AG04449 (cell line): ENCODE measurements around the gene FNDC1.

ENCODE experiments used
- CTCF ChIA-PET: fragments of 350-600 bp; formaldehyde crosslinking; extraction: SDS; loops from one replicate; lab custom pipeline; 2021; ENCODE audit warnings: antibody characterized with exemption; lab: Yijun Ruan, JAX
- POLR2A ChIA-PET: fragments of 400-600, 350-600 bp; formaldehyde crosslinking; extraction: SDS; loops from one replicate; lab custom pipeline; 2020; ENCODE audit warnings: antibody characterized with exemption, inconsistent platforms; lab: Yijun Ruan, JAX
- DNase-seq: peaks from one replicate; pipeline ENCODE4 v3.0.0-alpha.2; 2010; ENCODE audit warnings: low read depth, low spot score
- H3K4me3 ChIP-seq: 2 replicates; pipeline ENCODE4 v1.5.1; 2011; ENCODE audit warnings: low read depth, mild to moderate bottlenecking, control low read depth, low read length
- CTCF ChIP-seq: IDR thresholded peaks from one replicate; pipeline ENCODE4 v1.5.1; 2011; ENCODE audit warnings: mild to moderate bottlenecking, moderate library complexity, low read length, control low read depth, inconsistent platforms; ENCODE audit not compliant: insufficient read depth; ENCODE audit errors: missing control alignments

The FNDC1 gene

GRCh38 chr6:159126590-159126989 lies 42.6 kb upstream of the FNDC1 start:
- CTCF ChIA-PET = interaction anchor here (1.2 to 3.1 kb wide), 6 partner anchors 10 to 117 kb away, joined by 4 to 38 read pairs (median 4); no protein-coding TSS in a partner anchor
- no peak overlapping the region for H3K4me3 ChIP-seq
- POLR2A ChIA-PET = no interaction called here
- no peak for DNase-seq
- no peak for TF ChIP-seq CTCF

DNA sequence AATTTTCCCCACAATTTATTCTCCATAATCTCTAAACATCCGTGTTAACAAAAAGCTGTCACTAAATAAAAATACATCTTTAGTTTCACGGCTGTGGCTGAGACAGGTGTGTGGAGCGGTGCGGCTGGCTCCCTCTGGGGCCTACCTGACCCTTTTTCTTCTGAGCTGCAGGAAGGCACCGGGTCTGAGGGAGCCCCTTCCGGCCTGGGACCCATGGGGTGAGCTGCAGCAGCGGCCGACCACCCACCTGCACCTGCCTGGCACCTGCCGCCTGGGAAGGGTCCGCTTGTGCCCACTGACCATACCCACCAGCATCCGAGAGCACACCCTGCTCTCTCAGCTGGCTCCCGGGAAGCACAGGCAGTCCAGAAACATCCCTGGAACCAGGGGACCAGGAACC lies 41.5 kb upstream of the FNDC1 start:
- no peak for TF ChIP-seq CTCF
- POLR2A ChIA-PET = no interaction called here
- DNase-seq = no peak
- CTCF ChIA-PET = interaction anchor here (1.3 to 2.6 kb wide), 4 partner anchors 8 to 421 kb away, joined by 3 to 9 read pairs (median 4); no protein-coding TSS in a partner anchor
- H3K4me3 ChIP-seq = no peak overlapping the region

DNA sequence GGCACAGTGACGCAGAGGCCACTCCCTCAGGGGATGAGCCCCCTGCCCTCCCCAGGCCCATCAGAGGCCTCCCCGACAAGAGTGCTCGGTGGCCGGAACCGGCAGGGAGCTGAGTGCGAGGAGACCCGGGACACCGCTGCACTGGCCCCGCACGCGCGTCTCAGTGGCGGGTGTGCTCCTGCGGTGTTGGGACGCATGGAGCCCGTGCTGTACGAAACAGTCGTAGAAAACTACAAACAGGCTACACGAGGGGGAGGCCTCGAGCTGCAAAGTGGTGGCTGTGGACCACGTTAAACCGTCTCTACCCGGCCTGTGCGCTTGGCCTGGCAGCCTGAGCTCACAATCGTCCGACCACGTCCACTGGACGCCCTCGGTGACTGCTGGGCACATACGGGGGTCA lies 40.2 kb upstream of the FNDC1 start:
- CTCF ChIA-PET = interaction anchor here (0.8 to 2.6 kb wide), 8 partner anchors 9 to 422 kb away, joined by 3 to 9 read pairs (median 3); no protein-coding TSS in a partner anchor
- POLR2A ChIA-PET = no interaction called here
- no peak for TF ChIP-seq CTCF
- no peak overlapping the region for H3K4me3 ChIP-seq
- DNase-seq = no peak

DNA sequence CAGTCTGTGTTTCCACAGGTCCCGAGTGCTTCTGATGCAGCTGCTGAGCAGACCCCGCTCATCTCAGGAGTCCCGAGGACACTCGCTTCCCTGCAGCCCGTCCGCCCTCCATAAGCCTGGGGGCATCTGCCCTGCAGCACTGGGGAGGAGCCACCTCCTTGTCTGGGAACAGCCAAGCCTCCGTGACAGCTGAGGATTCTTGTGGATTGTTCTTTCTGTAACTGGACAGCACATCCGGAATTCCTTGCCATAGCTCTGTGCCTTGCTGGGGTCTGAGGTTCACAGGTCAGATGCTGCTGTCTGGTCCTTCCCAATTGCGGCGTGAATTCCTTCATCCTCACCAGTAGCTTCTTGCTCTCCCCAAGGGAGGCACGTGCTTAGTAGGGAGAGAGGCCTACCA lies 38.4 kb upstream of the FNDC1 start:
- ChIA-PET CTCF (interaction anchor here (1.1 to 11.0 kb wide), 7 partner anchors 9 to 130 kb away, joined by 3 to 177 read pairs (median 3); partner anchors contain the start of gene RSPH3), POLR2A (no interaction called here)
- DNase-seq = no peak
- TF ChIP-seq CTCF = no peak
- no peak overlapping the region for H3K4me3 ChIP-seq

DNA sequence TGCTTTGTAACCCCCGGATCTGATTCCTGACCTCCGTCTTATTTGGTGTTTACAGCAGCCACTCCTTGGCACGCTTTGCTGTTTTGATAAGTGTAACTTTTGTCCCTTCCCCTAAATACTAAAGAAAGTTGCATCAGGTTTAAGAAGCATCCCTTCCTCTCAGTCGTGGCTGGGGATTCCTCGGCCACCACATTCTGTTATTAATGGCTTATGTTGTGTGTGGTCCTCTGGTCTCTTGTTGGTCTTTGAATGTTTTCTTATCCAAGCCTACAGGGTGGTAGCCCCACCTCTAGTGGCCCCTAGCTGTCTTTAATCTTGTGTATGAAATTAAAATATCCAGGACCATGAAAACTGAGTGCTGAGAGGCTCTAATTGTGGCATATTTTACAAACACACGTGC lies 37.5 kb upstream of the FNDC1 start:
- CTCF ChIA-PET = interaction anchor here (8.5 to 11.0 kb wide), 2 partner anchors 16 to 121 kb away, joined by 89 to 177 read pairs; no protein-coding TSS in a partner anchor
- TF ChIP-seq CTCF = no peak
- POLR2A ChIA-PET = no interaction called here
- DNase-seq = no peak
- no peak overlapping the region for H3K4me3 ChIP-seq

GRCh38 chr6:159132664-159133063 lies 36.5 kb upstream of the FNDC1 start:
- CTCF ChIA-PET = interaction anchor here (0.8 to 11.0 kb wide), 7 partner anchors 11 to 522 kb away, joined by 3 to 177 read pairs (median 12); no protein-coding TSS in a partner anchor
- POLR2A ChIA-PET = no interaction called here
- H3K4me3 ChIP-seq = no peak overlapping the region
- no peak for DNase-seq
- TF ChIP-seq CTCF = no peak
